Neural progenitor cell (in vitro differentiated cells): Measurements from ENCODE around the gene LRBA.

Experiments
- EZH2 ChIP-seq: fragments of 200-600 bp; sonication (generic); IDR thresholded peaks from 2 replicates; pipeline ENCODE4 v1.6.1; 2017; ENCODE audit warnings: antibody characterized with exemption, mild to moderate bottlenecking, moderate library complexity
- EZH2phosphoT487 ChIP-seq: fragments of 200-600 bp; sonication (generic); IDR thresholded peaks from 2 replicates; pipeline ENCODE4 v1.6.1; 2017; ENCODE audit warnings: antibody characterized with exemption
- TF ChIP-seq, protein P1 (sequence below): fragments of 200-600 bp; sonication (generic); IDR thresholded peaks from 2 replicates; pipeline ENCODE4 v1.5.1; 2017; ENCODE audit warnings: antibody characterized with exemption, mild to moderate bottlenecking

- TF ChIP-seq, protein P1, sequence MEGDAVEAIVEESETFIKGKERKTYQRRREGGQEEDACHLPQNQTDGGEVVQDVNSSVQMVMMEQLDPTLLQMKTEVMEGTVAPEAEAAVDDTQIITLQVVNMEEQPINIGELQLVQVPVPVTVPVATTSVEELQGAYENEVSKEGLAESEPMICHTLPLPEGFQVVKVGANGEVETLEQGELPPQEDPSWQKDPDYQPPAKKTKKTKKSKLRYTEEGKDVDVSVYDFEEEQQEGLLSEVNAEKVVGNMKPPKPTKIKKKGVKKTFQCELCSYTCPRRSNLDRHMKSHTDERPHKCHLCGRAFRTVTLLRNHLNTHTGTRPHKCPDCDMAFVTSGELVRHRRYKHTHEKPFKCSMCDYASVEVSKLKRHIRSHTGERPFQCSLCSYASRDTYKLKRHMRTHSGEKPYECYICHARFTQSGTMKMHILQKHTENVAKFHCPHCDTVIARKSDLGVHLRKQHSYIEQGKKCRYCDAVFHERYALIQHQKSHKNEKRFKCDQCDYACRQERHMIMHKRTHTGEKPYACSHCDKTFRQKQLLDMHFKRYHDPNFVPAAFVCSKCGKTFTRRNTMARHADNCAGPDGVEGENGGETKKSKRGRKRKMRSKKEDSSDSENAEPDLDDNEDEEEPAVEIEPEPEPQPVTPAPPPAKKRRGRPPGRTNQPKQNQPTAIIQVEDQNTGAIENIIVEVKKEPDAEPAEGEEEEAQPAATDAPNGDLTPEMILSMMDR, result no peak
- no peak for TF ChIP-seq EZH2
- TF ChIP-seq EZH2phosphoT487, result no peak
These were observed 425.9 kb downstream of the LRBA start for GRCh38 chr4:150589157-150589556.
